Measurements from ENCODE around the gene PPFIBP2.

GRCh38 chr11:7651140-7651551, 137.3 kb downstream of the PPFIBP2 start:
- TF ChIP-seq POLR2A (IDR thresholded peaks at IDR 0.05) (no peak), CTCF (IDR thresholded peaks at IDR 0.05) (no peak), POLR2AphosphoS5 (IDR thresholded peaks at IDR 0.05) (no peak)
